Fibroblast of mammary gland (primary cell): ENCODE data around the gene JMJD6.
A peak's percentile ranks its signal among the peaks of the same experiment; 100 is the strongest.
"Not testable (repeated sequence)": the region's sequence is repeated elsewhere in the genome, so short reads cannot be mapped to it uniquely, and the experiment has no call there.

Source experiments
- DNase-seq: peaks from one replicate; pipeline ENCODE4 v3.0.0-alpha.2; 2010; ENCODE audit warnings: low read depth
- H3K4me3 ChIP-seq: 2 replicates; pipeline ENCODE4 v1.5.1; 2011; ENCODE audit warnings: low read depth, mild to moderate bottlenecking, low read length, moderate library complexity; ENCODE audit not compliant: control insufficient read depth
- CTCF ChIP-seq: conservative IDR thresholded peaks from 2 replicates; pipeline ENCODE4 v1.5.1; 2011; ENCODE audit warnings: low read depth, low read length, inconsistent platforms; ENCODE audit not compliant: control insufficient read depth, insufficient read depth

The JMJD6 gene

GRCh38 chr17:76753061-76753961, 26.9 kb upstream of the JMJD6 start:
- TF ChIP-seq CTCF = no peak
- no peak for DNase-seq
- no peak overlapping the region for H3K4me3 ChIP-seq

GRCh38 chr17:76752006-76752405, 25.6 kb upstream of the JMJD6 start:
- DNase-seq = no peak
- no peak overlapping the region for H3K4me3 ChIP-seq
- TF ChIP-seq CTCF = no peak

GRCh38 chr17:76751416-76751993, 25.1 kb upstream of the JMJD6 start:
- TF ChIP-seq CTCF = no peak
- H3K4me3 ChIP-seq = no peak overlapping the region
- DNase-seq = no peak

- TF ChIP-seq CTCF = no peak
- no peak for DNase-seq
- no peak overlapping the region for H3K4me3 ChIP-seq
Observed at GRCh38 chr17:76748657-76749056, 22.3 kb upstream of the JMJD6 start.

- TF ChIP-seq CTCF = no peak
- H3K4me3 ChIP-seq = no peak overlapping the region
- DNase-seq = no peak
Observed at GRCh38 chr17:76747716-76748363, 21.4 kb upstream of the JMJD6 start.

GRCh38 chr17:76745785-76746184, 19.4 kb upstream of the JMJD6 start:
- peak; percentile 67 for DNase-seq
- not testable (repeated sequence) for H3K4me3 ChIP-seq

GRCh38 chr17:76744747-76745146, 18.3 kb upstream of the JMJD6 start:
- DNase-seq = no peak
- no peak for TF ChIP-seq CTCF
- H3K4me3 ChIP-seq = no peak overlapping the region
